Measurements from ENCODE around the gene LRRIQ4. TPM values are rescaled to one million over a fixed set of nuclear protein-coding genes. Genes with fewer than 3 reads are reported as not detected.

Gene LRRIQ4
- total RNA-seq, 1 experiment from 2014 or later = not detected

- BruUV-seq (replicated peaks) = TSS peak; percentile 97
- POLR2A ChIA-PET = no interaction called here
- in situ Hi-C loops (cut with HindIII; ENCODE audit: low pct_unique_long_range_greater_than_20kb, low sequenced_read_pairs) = no loop called here
Measured at GRCh38 chr3:169764882-169765612, 47.6 kb upstream of the LRRIQ4 start, which contains the start of gene TERC. TERC (minus strand) TSS chr3:169765060.

GRCh38 chr3:169769287-169770181, 43.1 kb upstream of the LRRIQ4 start, which contains the start of gene ACTRT3:
ACTRT3 (minus strand) TSS chr3:169769561; CDS start chr3:169769520, 41 bp downstream.
- intact Hi-C loops (cut with micrococcal nuclease; ENCODE audit: unreplicated experiment) = no loop called here
- Histone ChIP-seq H3K4me3 (ENCODE audit: low read depth in 2 of 2, low read length in 2 of 2) (peak within 1 kb of the TSS; percentile 43 to 91), H3K4me1 (ENCODE audit: control insufficient read depth, insufficient read depth, low read length) (peaks cover 6% of the 10 kb centered on the region), H3K27ac (ENCODE audit: low read length) (peak within 1 kb of the TSS; percentile 55), H3K27me3 (ENCODE audit: control insufficient read depth, insufficient read depth, low read length) (no peaks in the 10 kb centered on the region), H3K36me3 (ENCODE audit: control insufficient read depth, insufficient read depth, low read length) (peaks cover 4% of the 10 kb centered on the region; the same call in 1 of the 2 replicates), H3K9me3 (ENCODE audit: control insufficient read depth, insufficient read depth, low read depth, low read length) (no peaks in the 10 kb centered on the region)
- DNase-seq (ENCODE audit: low read depth, low spot score) (no peak), ATAC-seq (peak; percentile 5; the same call in 1 of the 2 replicates)
- in situ Hi-C loops (cut with HindIII; ENCODE audit: low pct_unique_long_range_greater_than_20kb, low sequenced_read_pairs) = no loop called here
- ChIA-PET CTCF (no interaction called here), POLR2A (interaction anchor here (0.5 to 0.6 kb wide), 3 partner anchors 281 to 679 kb away, joined by 3 to 11 read pairs (median 4); no protein-coding TSS in a partner anchor)
- no peak for TF ChIP-seq REST (IDR thresholded peaks at IDR 0.05; ENCODE audit: insufficient read depth in 1 of 2, low read depth in 2 of 2, low read length in 1 of 2)
- TF ChIP-seq CTCF (IDR thresholded peaks at IDR 0.05) = no peak
- TF ChIP-seq SIN3A (IDR thresholded peaks at IDR 0.05; ENCODE audit: borderline replicate concordance, insufficient read depth, low read depth, low read length) = no peak
- TF ChIP-seq TCF7L2 (IDR thresholded peaks at IDR 0.05; ENCODE audit: low read depth, low read length) = no peak
- no peak for TF ChIP-seq POLR2AphosphoS5 (IDR thresholded peaks at IDR 0.05; ENCODE audit: low read depth, low read length)
- no TSS peak for BruUV-seq (replicated peaks)

More at GRCh38 chr3:169764882-169765612, 47.6 kb upstream of the LRRIQ4 start, which contains the start of gene TERC:
- ATAC-seq (peak; percentile 93), DNase-seq (ENCODE audit: low read depth, low spot score) (peak; percentile 59)
- Histone ChIP-seq H3K27me3 (ENCODE audit: control insufficient read depth, insufficient read depth, low read length) (no peaks in the 10 kb centered on the region), H3K9me3 (ENCODE audit: control insufficient read depth, insufficient read depth, low read depth, low read length) (no peaks in the 10 kb centered on the region), H3K4me1 (ENCODE audit: control insufficient read depth, insufficient read depth, low read length) (0 out of 2 replicates have a peak, but pooled peaks cover 2% of the 10 kb centered on the region), H3K4me3 (ENCODE audit: low read depth in 2 of 2, low read length in 2 of 2) (peak within 1 kb of the TSS; percentile 64 to 83), H3K27ac (ENCODE audit: low read length) (peak within 1 kb of the TSS; percentile 93), H3K36me3 (ENCODE audit: control insufficient read depth, insufficient read depth, low read length) (no peaks in the 10 kb centered on the region)
- CTCF ChIA-PET = no interaction called here
- intact Hi-C loops (cut with micrococcal nuclease; ENCODE audit: unreplicated experiment) = loop anchor here (5.0 kb wide), 1 partner anchor 202 kb away; the partner anchor contains the start of gene SEC62
- TF ChIP-seq CTCF (IDR thresholded peaks at IDR 0.05) = no peak
- TF ChIP-seq SIN3A (IDR thresholded peaks at IDR 0.05; ENCODE audit: borderline replicate concordance, insufficient read depth, low read depth, low read length) = no peak
- TF ChIP-seq TCF7L2 (IDR thresholded peaks at IDR 0.05; ENCODE audit: low read depth, low read length) = no peak
- TF ChIP-seq POLR2AphosphoS5 (IDR thresholded peaks at IDR 0.05; ENCODE audit: low read depth, low read length) = peak; percentile 92
